GM21786 (cell line): ENCODE results near the gene PPP2R3A.
A peak's percentile ranks its signal among the peaks of the same experiment; 100 is the strongest.

Experiments
- ATAC-seq: cut with Tn5 transposase; IDR thresholded peaks from one replicate; pipeline ENCODE4 v1.9.1; 2021; ENCODE audit not compliant: unreplicated experiment

The PPP2R3A gene

DNA sequence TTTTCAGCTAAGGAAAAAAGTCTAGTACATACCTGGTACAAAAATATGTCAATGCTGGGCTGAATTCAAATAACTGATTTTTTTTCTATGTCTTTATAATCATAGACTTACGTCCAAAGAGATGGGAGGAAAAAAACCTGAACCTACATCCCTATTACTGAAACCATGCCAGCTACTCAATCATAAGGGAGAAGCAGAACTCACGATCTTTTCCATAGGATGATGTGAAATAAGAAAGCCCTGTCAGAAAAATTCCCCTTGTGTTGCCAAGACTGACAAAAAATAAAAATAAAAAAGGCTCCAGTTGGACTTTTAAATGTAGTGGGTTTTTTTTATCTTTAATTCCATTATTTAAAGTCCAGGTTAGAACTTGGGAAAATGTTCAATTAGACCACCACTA is 227.3 kb downstream of the PPP2R3A start:
- ATAC-seq, result no peak

DNA sequence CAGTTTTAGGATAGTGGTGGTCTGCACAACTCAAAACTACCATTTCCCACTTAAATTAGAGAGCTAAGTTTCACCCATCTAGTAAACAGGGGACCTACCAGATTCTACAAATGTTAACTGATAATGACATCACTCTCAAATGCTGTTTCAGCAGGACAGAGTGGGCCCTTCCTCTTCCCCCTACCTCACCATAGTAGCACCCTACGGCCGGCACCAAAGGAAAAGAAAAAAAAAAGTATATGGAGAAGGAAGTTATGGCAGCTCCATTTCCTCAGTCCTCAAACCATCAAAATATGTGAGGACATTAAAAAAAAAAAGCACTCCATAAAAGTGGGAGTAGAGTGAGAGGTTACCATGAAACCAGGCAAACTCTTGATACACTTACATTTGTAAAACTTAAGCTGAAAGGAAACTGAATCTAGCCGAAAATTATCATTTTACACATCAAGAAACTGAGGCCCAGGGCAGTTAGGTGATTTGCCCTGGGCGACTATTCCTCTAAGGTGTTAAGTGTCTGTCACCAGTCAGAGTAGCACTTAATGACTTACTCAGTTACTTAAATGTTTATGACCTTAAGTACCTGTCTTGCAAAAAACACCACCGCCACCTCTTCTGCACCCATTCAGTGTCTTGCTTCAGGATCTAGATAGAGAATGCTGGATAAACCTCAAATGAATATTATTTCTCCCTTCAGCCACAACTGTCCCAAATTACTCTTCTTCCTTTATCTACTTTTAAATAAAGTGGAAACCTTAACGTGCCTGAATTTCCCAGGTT is 227.9 kb downstream of the PPP2R3A start:
- ATAC-seq, result no peak

DNA sequence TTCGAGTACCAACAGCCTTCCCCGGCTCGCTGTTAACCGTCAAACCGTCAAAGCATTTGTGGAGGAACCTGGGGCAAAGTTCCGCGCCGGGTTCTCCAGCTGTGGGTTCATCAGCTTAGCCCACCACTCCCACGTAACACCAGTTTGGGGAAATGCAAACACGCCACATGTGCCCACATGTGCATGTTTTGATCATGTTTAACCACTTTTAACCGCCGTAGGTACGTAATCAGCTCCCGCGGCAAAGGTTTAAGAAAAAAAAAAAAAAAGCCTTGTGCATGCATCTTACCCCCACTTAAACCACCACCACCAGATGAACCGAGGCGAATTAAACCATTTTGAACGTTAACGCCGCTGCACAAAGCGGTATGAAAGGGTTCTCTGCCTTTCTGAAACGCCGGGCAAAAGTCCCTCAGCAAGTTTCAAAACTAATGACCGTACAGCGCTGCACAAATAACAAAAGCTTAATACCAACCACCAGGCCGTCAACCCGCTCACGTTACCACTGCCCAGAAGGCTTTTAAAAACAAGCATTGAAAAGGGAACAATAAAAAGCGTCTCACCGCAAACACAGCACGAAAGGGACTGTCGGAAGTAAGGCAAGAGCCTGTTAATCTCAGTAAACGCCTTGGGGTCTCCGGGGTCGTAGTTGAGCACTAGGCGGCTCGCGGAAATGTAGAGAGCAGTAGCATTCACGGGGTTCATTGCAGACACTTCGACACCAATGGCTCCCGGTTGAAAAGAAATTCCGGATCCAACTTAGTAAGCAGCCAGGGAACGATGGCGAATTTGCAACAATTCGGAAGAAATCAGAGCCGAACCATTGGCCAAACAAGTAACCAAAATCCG is 229.1 kb downstream of the PPP2R3A start:
- ATAC-seq, result no peak

DNA sequence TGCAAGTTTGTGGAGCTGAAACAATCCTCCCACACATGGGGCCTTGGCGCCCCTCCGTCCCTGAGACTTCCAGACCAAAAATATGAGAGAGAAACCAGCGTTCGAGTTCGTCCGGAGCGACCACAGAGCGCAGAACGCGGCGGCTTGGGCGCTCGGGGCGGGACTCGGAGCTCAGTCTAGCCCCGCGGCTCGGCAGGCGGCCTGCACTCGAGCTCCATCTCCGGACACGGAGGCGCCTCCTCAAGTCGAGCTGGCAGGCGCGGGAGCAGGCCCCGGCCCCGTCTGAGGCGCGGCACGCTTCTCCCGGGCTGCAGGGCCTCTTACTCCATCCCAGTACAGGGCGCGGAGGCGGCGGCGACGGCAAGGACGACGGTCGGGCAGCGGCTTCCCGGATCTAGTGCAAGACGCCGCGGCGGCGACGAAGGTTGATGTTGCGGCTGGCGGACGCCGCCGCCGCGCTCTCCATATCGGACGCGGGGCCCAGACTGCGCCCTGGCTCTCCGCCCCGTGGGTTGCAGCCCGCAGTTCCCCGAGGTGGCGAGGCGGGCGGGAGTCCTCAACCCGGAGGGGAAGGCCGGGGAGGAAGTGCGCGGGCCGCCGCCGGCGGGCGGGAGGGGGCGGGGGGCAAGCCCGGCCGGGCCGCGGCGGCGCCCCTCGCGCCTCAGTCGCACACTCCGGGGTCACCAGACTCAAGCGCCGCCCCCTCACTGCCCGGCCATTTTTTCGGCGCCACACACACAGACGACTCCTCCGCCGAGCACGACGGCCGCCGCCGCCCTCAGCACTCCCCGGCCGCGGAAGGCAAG is 229.9 kb downstream of the PPP2R3A start:
- peak; percentile 30 for ATAC-seq

DNA sequence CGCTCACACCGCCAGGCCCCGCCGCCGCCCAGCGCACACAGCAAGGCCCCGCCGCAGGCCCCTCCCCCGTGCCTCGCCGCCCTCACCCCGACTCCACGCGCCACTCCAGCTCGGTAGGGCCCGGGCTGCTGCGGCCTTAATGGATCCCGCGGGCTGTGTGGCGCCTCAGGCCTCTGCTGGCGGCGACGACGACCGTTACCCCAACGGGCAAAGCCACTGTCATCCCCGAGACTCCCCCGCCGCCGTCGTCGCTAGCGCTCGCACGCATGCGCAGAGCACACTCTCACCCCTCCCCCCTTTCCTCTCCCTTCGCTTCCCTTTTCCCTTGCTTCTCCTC is 230.5 kb downstream of the PPP2R3A start, which contains the start of gene MSL2:
TSS of gene MSL2 (minus strand) at position 272 of the 337 bp plus-strand sequence. CDS start 1,222 bp downstream, outside the sequence.
- ATAC-seq, result no peak

DNA sequence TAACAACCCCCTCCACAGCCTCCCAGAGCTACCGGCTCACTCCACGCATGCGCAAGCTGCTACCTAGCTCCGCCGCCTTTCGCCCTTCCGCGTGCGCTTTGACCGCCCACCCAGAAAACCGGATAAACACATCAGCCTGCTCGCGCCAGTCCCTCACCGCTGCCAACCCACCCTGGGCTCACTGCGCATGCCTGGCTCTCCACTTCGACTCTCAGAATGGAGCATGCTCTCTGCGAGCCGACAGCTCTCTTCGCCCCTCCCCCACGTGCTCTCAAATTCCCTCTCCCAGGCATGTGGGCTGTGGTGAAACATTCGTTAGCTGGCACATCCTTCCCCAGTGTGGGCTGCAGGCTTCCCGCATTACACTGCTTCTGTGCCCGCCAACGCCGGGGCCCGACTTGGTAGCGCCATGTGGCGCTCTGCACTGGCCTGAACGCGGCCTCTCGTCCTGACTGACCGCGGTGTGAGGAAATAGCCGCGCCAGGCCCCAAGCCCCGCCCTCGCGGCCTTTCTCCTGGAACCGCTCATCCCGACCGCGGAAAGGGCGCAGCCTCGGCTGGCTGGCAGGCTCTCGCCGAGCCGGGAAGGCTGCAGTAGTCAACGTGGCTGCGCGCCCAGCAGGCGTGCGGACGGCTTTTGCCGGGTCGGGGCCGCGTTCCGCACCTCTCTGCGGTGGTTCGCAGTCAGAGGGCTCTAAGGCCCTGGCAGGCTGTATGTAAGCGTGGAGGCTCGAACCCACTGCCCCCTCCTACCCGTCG is 231.1 kb downstream of the PPP2R3A start:
- ATAC-seq, result peak; percentile 67

DNA sequence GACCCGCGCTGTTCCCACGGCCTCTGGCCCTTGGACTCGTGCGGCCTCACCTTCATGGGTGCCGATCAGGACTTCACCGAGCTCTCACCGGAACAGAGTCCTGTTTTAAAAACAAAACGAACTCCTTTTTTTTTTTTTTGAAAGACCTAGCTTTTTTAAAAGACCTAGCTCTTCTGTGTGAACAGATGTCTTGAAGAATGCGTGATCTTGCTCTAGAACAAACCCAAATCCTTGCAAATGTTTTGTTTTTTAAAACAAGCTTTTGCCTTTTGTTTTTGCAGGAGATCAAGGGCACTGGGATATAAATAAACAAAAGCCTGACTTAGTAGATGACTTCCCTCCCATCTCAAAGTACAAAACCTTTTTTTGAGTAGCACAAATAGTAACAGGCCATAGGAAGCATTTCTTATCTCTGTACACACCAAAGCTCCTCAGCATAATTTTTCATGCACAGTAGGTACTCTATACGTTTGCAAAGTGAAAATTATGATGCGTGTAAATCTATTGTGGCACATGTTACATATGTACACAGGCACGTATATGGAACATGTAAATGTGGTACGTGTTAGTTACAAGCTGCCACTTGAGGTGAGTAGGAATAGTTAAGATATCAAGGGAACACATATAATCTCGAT is 231.7 kb downstream of the PPP2R3A start:
- ATAC-seq, result no peak
